Loucy (cell line): ENCODE data around the gene ASB13.
A peak's percentile ranks its signal among the peaks of the same experiment; 100 is the strongest.

Experiments
- H2AFZ ChIP-seq: fragments of 200-600 bp; sonication (generic); 2 replicates; pipeline ENCODE4 v1.6.0; 2016; ENCODE audit warnings: antibody characterized with exemption, mild to moderate bottlenecking, low read length, moderate library complexity
- H3F3A ChIP-seq: fragments of 200-600 bp; 2 replicates; pipeline ENCODE4 v1.6.0; 2016; ENCODE audit warnings: antibody characterized with exemption, low read depth, mild to moderate bottlenecking
- H3K27me3 ChIP-seq: fragments of 200-600 bp; sonication (generic); 2 replicates; pipeline ENCODE4 v1.6.1; 2014; ENCODE audit warnings: low read length, mild to moderate bottlenecking; ENCODE audit not compliant: insufficient read depth, poor library complexity, severe bottlenecking
- H3K36me3 ChIP-seq: fragments of 200-600 bp; sonication (generic); 2 replicates; pipeline ENCODE4 v1.6.1; 2016; ENCODE audit warnings: low read length; ENCODE audit not compliant: insufficient read depth
- H3K4me1 ChIP-seq: fragments of 200-600 bp; sonication (generic); 2 replicates; pipeline ENCODE4 v1.5.1; 2014; ENCODE audit warnings: low read length, mild to moderate bottlenecking; ENCODE audit not compliant: insufficient read depth, poor library complexity, severe bottlenecking
- H3K4me2 ChIP-seq: fragments of 200-600 bp; sonication (generic); 2 replicates; pipeline ENCODE4 v1.6.0; 2014; ENCODE audit warnings: antibody characterized with exemption, low read length, low read depth, mild to moderate bottlenecking; ENCODE audit not compliant: poor library complexity, severe bottlenecking
- H3K4me3 ChIP-seq: fragments of 200-600 bp; sonication (generic); 2 replicates; pipeline ENCODE4 v1.5.1; 2014; ENCODE audit warnings: low read length, mild to moderate bottlenecking, mixed read lengths; ENCODE audit not compliant: poor library complexity, severe bottlenecking
- H3K79me2 ChIP-seq: fragments of 200-600 bp; sonication (generic); 2 replicates; pipeline ENCODE4 v1.6.1; 2014; ENCODE audit warnings: low read length; ENCODE audit not compliant: insufficient read depth
- H3K9ac ChIP-seq: fragments of 200-600 bp; sonication (generic); 2 replicates; pipeline ENCODE4 v1.6.0; 2014; ENCODE audit warnings: mild to moderate bottlenecking, low read depth, low read length, moderate library complexity; ENCODE audit not compliant: poor library complexity, severe bottlenecking
- H3K9me2 ChIP-seq: fragments of 200-600 bp; sonication (generic); replicated peaks from 2 replicates; pipeline ENCODE4 v1.6.1; 2016; ENCODE audit warnings: low read depth, low read length, mixed read lengths
- H3K9me3 ChIP-seq: fragments of 200-600 bp; sonication (generic); 2 replicates; pipeline ENCODE4 v1.6.1; 2014; ENCODE audit warnings: mild to moderate bottlenecking, antibody characterized with exemption, low read length, low read depth; ENCODE audit not compliant: insufficient read depth
- H4K20me1 ChIP-seq: fragments of 200-600 bp; sonication (generic); 2 replicates; pipeline ENCODE4 v1.6.0; 2014; ENCODE audit warnings: antibody characterized with exemption, low read length, mild to moderate bottlenecking; ENCODE audit not compliant: insufficient read depth, poor library complexity, severe bottlenecking
- EZH2phosphoT487 ChIP-seq: fragments of 200-600 bp; IDR thresholded peaks from 2 replicates; pipeline ENCODE4 v1.6.1; 2018; ENCODE audit warnings: antibody characterized with exemption, mild to moderate bottlenecking, moderate library complexity, borderline replicate concordance
- TF ChIP-seq, protein P1 (sequence below): fragments of 200-600 bp; sonication (generic); conservative IDR thresholded peaks from 2 replicates; pipeline ENCODE4 v1.5.1; 2014; ENCODE audit warnings: mild to moderate bottlenecking, antibody characterized with exemption, low read length

Gene ASB13

DNA sequence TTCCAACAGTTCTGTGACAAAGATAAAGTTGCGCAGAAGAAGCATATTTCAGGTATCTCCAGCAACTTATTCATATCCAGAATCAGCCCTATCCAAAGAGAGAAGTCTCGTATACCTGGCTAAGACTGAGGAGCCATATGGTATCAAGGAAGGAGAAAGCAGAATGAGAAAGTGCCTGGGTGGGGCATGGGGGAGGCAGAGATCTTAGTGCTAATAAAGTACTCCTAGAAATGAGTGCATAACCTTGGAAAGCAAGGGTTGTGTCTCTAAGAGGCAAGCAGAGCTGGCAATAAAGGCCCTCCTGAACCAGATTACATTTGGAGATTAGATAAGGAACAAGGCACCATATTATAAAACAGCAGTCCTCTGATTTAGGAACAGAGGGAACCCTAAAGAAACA, 30.9 kb upstream of the ASB13 start:
- TF ChIP-seq, protein P1, sequence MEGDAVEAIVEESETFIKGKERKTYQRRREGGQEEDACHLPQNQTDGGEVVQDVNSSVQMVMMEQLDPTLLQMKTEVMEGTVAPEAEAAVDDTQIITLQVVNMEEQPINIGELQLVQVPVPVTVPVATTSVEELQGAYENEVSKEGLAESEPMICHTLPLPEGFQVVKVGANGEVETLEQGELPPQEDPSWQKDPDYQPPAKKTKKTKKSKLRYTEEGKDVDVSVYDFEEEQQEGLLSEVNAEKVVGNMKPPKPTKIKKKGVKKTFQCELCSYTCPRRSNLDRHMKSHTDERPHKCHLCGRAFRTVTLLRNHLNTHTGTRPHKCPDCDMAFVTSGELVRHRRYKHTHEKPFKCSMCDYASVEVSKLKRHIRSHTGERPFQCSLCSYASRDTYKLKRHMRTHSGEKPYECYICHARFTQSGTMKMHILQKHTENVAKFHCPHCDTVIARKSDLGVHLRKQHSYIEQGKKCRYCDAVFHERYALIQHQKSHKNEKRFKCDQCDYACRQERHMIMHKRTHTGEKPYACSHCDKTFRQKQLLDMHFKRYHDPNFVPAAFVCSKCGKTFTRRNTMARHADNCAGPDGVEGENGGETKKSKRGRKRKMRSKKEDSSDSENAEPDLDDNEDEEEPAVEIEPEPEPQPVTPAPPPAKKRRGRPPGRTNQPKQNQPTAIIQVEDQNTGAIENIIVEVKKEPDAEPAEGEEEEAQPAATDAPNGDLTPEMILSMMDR, result no peak
- TF ChIP-seq EZH2phosphoT487, result no peak
- H3K9me3 ChIP-seq, result no peaks in the 10 kb centered on the region
- H3K36me3 ChIP-seq, result no peaks in the 10 kb centered on the region
- H3K79me2 ChIP-seq, result peaks cover 100% of the 10 kb centered on the region
- H4K20me1 ChIP-seq, result peaks cover 67% of the 10 kb centered on the region
- H3K27me3 ChIP-seq, result no peaks in the 10 kb centered on the region
- peak overlapping the region; percentile 40 for H3K4me2 ChIP-seq
- peak overlapping the region; percentile 3 for H3K4me3 ChIP-seq
- H3K9ac ChIP-seq, result no peak overlapping the region
- 0 out of 2 replicates have a peak, but pooled peaks cover 6% of the 10 kb centered on the region for H3F3A ChIP-seq
- peaks cover 79% of the 10 kb centered on the region for H3K4me1 ChIP-seq
- H2AFZ ChIP-seq, result no peak overlapping the region
- H3K9me2 ChIP-seq, result no peaks in the 10 kb centered on the region

DNA sequence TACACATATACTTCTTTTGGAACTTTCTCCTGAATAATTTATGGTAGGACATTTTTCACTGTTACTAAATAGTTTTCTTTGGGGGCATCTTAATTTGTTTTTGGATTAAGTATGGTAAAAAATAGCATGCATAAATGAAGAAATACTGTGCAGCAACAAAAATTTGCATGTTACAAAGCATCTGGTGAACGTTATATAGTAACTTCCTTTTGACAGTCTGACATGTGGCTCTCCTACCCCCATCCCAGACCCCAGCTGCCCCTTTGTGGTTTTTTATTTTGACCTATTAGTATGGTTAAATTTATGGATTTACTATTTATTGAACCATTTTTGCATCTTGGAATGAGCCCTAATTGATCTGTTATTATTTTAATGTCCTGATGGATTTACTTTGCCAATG, 28.2 kb upstream of the ASB13 start:
- Histone ChIP-seq H3K9me2 (no peaks in the 10 kb centered on the region), H3K4me2 (peak overlapping the region; percentile 97), H3K9ac (peak overlapping the region; percentile 86), H3K27me3 (no peaks in the 10 kb centered on the region), H3K4me1 (peaks cover 86% of the 10 kb centered on the region), H3K9me3 (no peaks in the 10 kb centered on the region), H2AFZ (no peak overlapping the region), H3K36me3 (no peaks in the 10 kb centered on the region), H3K4me3 (peak overlapping the region; percentile 79), H3F3A (no peaks in the 10 kb centered on the region), H3K79me2 (peaks cover 99% of the 10 kb centered on the region), H4K20me1 (peaks cover 80% of the 10 kb centered on the region)
- TF ChIP-seq EZH2phosphoT487, result no peak

DNA sequence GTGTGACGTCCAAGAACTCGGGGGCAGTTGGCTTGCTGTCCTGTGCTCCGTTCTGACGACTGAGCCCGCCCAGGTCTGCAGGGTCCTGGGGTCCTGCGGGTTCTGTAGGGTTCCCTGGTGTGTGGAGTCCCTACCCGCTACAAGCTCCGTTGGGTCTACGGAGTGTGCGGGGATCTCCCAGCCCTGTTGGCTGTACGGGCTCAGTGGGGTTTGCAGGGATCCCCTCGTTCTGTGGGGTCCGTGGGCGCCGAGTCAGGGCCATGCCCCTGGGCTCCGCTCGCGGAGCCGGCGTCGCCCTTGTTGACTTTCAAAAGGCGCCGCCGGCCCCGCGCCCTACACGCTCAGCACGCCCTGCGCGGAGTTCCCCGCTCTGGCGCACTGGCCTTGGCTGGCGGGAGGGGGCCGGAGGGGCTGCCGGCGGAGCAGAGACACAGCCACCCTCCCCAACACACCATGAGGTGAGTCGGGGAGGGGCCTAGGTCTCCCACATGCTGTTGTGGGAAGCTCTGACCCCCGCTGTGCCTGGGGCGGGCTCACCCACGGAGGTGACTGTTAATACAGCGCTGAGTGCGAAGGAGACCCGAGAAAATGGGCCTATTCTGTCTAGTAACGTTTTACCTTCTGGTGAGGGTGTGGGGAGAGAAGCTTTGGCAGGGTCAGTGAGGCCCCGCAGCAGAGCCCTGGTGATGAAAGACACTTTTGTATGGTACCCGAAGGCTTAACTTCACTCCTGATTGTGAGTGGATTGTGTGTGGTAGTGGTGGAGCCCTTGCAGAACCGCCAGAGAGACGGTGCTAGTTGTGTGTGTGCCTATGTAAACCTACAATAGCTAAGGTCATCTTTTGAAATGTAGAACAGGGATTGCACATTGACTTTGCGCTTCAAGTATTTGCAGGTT, 26.3 kb upstream of the ASB13 start:
- Histone ChIP-seq H3K4me2 (peak overlapping the region; percentile 97), H3K27me3 (no peaks in the 10 kb centered on the region), H3K4me3 (peak overlapping the region; percentile 79), H3K79me2 (peaks cover 99% of the 10 kb centered on the region), H2AFZ (peak overlapping the region; percentile 65), H3K9me3 (no peaks in the 10 kb centered on the region), H3F3A (no peaks in the 10 kb centered on the region), H3K36me3 (no peaks in the 10 kb centered on the region), H3K9me2 (no peaks in the 10 kb centered on the region), H4K20me1 (peaks cover 78% of the 10 kb centered on the region), H3K9ac (peak overlapping the region; percentile 86), H3K4me1 (peaks cover 82% of the 10 kb centered on the region)
- no peak for TF ChIP-seq EZH2phosphoT487
- TF ChIP-seq, protein P1, result no peak
